C1 segment of cervical spinal cord (tissue), 14 donors: ENCODE measurements around the gene TAF7L.

ENCODE experiments used
- DNase-seq, 14 donors: peaks; one replicate each; lab custom pipeline; 2025; lab: John Stamatoyannopoulos, UW

The TAF7L gene

DNA sequence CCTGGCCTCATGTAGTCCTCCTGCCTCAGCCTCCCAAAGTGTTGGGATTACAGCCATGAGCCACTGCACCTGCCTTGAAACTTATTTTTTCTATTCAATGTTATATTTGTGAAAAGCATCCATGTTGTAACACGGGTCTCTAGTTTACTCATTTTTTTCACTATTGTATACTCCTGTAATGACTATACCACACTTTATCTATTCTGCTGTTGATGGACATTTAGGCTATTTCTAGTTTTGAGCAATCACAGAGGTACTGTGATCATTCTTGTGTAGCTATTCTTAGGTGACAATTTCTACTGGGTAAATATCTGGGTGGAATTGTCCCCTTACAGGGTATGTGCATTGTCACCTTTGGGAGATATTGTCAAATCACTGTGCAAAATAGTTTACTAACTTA is 67.9 kb downstream of the TAF7L start:
- no peak for DNase-seq

DNA sequence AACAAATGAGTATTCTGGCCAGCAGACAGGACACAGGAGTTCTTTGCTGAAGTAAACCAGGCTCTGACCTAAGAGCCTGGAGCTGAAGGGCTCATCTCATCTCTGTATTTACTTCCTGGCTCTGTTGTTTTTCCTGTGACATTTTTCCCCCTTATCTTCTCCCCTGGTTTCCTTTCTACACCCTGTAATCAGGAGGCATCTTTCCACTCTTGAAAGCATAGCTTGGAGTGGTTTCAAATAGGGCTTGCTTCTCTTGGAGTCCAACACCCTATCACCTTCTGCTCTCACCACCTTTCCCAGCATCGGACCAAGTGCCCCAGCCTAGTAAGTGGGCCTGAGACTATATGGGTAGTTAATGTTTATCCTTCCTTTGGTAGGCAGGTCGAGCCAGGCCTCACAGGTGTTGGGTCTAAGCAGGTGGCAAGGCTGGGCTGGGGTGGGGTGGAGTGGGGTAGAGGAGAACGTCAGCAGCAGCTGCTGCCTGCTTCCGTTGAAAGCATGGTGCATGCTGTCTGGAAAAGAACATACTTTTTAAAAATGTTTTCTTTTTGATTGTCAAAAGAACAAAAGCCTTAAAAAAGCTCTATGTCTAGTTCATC is 70.4 kb downstream of the TAF7L start:
- DNase-seq, result no peak

DNA sequence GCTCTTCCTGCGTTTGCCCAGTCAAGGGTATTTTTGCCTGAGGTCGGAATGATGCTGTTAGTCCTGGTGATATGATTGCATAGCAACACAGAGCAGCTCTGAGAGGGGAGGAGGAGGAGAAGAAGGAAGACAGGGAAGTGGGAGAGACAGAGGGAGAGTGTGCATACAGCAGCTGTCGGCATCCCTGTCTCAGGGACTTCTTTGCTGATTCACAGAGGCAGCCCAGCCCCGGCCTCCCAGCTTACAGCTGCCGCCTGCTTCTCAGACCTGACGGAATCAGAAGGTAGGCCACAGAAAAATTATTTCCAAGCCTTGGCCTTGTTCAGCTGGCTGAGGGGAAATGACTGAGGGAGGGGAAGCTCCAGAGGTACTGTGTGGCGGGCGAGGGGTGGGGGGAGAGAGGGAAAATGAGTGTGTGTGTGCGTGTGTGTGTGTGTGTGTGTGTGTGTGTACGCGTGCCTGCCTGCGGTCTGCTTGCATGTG is 71.2 kb downstream of the TAF7L start:
- DNase-seq, result no peak

DNA sequence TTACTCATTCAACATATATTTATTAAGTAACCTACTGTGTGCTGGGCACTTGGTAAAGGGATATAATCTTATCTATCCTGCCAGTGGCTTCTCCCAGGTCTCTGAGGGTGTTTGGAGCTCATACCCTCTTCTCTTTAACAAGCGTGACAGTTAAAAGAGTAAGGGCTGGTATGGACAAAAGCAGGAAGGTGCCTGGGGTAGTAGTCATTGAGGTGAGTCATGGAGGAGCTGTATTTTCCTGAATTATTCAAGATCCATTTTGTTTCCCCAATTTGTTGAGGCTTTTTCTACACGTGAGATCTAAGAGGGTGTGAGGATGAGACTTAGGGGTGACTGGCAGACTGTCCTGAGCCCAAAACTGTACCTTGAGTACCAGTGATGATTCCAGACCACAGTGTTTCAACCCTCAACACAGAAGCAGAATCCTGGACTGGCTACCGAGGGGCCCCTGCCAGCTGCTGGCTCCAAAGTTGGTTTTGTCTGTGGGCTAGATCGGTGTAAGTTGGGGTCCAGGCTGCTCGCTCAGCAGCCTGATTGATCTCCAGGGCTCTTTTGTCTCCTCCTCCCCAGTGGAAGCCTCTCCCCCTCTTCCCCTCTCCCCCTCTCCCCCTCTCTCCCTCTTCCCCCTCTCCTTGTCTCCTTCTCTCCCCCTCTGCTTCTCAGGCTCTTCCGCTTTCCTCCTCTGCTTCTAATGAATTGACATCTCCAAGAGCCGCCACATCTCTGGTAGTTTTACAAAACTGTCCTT is 71.8 kb downstream of the TAF7L start, which contains the start of gene DRP2:
TSS of gene DRP2 (plus strand) at position 671 of the 748 bp plus-strand sequence. CDS start 11,862 bp downstream, outside the sequence.
- no peak for DNase-seq
